NCI-H1436 (cell line): Measurements from ENCODE around the gene HS3ST3A1.

Experiments used
- DNase-seq: peaks from one replicate; lab custom pipeline; 2025; lab: John Stamatoyannopoulos, UW

The HS3ST3A1 gene

DNA sequence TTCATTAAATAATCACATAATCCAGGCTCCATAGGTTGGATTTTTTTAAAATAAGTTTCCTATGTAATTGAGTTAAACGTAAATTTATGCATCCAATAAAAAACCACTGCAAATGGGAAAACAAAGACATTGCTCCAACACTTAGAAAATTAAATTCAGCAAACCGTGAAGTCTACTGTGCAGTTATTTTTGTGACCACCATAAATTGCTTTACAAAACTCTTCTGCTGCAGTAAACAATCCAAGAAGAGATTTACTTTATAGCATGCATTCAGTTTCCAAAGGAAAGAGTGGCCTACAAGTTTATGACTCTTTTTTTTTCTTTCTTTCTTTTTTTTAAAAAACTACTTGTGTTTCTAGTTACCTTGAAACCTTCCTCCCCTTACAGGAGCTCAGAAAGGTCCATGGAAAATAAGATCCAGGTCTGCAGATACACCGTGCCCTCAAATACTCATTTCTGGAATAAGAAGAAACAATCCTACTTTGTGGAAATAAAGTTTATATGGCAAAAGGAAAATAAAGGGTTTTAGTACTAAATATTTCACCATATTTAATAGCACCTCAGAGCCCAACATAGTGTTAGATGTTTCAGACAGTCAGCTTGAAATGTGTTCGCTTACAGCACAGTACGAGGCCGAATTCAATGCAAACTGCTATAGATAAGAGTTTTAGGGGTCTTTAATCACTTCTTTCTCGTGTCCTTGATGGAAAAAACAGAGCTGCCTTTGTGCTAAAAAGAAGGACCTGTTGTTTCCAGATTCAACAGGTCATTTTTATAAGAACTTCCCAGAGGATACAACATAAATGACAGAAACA, 3.2 kb downstream of the HS3ST3A1 start:
- no peak for DNase-seq

DNA sequence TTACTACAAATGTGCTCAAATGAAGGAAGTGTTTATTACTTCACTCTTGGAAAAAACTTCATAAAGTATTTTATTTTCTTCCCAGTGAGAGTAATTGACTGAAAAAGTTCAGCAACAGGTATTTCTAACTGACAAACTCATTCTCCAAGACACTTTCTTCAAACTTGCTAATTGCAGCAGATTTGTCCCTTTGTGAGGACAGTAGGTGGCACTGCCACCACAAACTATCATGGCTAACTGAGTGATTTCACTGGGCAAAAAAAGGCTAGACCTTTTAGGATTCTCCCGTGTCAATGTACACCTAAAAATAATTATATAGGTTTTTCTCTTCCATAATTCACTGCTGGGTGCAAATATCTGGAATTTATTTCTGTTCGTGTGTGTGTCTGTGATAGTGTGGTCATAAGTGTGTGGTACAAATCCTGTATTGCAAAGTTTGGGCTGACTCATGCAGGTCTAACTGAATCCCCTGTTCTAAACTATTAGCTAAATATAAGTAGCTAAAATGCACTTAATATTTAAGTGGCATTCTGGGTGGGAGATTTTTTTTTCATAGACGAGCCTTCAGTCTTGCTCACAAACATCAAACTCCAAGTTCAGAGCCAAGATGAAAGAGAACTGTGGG, 3.9 kb downstream of the HS3ST3A1 start:
- DNase-seq = no peak

DNA sequence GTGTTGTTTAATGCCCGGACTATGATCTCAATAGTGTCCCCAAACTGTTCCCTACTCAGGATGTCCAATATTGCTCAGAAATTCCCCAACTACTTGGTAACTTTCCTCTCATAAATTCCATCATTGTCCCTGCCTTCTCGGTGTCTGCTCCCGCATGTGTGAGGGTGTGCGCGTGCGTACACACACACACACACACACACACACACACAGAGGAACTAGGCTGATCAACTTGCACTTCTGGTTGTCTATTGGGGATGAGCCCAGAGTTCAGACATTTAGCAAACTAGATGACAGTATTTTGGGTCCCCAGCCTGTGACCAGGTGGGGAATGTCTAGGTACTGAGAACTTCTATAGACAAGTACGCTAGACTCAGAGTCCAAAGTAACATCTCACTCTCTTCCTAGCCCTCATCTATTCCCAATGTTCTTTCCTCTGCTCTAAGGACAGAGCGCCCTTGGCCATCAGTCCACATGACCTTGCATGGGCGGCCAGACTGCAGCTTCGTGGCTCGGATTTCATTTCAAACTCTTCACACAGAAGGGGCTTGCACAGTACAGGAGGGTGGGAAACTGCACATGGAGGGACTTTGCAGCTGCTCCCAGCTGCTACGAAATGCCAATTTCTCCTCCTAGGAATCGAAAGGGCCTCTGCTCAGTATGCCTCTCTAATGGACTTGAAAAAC, 5.3 kb downstream of the HS3ST3A1 start:
- no peak for DNase-seq

DNA sequence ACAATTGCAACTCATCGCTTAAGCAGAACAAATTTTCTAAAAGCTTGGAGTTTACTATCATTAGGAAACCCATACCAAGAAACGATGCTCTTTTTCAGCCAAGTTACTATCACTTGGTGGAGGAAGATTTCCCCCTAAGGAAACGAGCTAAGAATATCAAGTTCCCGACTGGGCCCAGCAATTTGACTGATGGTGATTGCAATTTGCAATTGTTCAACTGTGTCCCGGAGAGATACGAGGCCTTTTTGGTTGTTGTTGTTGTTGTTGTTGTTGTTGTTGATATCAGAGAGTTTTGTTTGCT, 6.2 kb downstream of the HS3ST3A1 start:
- DNase-seq = no peak

DNA sequence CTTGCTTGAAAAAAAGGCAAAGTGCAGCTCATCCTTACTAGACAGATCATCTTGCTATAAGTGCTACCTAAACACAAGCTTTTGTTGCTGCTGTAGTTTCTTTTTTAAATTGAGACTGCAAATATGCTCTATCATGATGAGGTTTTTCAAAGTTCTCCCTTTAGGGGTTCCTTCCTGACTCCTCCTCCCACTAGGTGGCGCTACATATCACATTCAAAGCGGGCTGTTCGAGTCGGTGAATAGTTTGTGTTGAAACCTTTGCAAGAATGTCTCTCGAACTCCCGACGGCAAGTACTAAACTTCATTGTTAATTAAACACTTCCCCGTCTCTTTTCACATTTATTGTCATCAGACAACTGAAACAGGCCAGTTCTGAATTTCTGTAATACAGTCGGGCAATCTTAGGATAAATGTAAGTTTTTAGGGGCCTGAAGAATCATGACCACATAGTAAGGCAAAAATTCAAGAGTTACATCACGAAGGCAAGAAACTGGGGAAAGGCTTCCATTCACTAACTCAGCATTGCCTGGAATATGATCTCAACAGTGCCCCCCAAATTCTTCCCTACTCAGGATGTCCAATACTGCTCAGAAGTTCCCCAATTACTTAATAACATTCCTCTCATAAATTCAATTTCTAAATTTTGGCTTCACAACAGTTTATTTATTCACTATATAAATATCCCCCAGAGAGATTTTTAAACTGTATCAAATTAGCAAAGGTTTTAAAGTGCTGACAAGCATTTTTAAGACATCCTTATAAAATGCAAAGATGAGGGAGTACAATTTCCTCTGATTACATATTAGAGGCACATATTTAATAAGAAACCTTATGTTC, 6.7 kb downstream of the HS3ST3A1 start:
- peak; percentile 59 for DNase-seq

DNA sequence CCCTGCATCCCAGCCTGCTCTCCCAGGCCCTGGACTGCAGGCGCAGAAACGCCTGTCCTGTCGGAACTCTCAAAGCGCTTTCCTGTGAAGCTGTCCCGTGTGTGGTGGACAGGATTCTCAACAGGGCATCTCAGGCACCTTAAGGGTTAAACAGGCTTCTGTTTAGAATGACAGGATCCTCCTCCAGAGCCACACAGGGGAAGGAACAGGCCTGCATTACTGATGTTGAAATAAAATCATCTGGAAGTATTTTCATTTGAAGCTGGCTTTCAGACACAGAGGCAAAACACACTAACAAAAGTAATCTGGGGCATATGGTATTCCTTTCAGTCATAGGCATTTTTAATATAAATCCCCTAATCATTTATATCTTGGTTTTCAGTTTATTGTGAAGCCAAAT, 7.4 kb downstream of the HS3ST3A1 start:
- DNase-seq = no peak

DNA sequence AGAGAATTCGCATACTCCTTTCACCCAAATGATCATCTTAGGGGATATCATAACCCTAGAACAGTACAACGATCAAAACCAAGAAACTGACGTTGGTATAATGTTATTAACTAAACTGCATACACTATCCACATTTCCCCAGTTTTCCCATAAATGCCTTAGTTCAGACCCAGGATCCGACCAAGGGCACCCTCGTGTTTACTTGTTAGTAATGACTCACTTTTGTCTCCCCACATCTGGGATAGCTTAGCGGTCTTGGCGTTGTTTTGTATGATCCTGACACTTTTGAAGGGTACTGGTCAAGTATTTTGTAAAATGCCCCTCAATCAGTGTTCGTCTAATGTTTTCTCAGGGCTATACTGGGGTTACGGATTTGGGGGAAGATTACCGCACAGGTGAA, 8.0 kb downstream of the HS3ST3A1 start:
- no peak for DNase-seq

DNA sequence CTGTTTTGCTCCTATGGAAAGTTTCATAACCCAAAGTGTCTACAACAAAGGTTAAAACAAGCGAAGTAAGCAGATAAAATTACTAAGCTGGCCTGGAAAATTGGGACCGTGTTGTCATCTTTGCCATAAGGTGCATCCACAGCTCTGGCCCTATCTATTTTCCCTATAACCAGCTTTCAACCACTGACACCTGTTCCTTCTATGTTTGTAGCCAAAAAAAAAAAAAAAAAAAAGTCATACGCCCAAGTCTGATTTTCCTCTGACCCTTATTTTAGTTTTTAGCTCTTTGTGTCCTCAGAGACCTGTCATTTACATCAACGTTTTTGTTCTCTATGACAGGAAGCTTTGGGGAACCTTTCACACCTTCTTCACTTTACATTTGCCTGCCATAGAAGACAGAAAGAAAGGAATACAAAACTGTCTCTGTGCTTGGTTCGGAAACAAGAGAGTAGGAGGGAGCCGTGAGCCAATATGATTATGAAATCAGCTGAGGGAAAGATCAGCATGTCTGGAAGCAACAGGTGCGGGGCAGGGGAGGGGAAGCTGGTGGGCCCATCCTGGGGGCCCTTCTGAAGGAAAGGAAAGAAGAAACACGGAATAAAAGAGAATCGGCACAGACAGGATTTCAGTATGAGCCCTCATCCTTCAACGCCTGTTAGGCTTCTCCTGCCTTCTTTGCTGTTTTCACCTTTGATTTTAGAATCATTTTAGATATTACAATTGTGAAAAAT, 8.5 kb downstream of the HS3ST3A1 start:
- DNase-seq = no peak

DNA sequence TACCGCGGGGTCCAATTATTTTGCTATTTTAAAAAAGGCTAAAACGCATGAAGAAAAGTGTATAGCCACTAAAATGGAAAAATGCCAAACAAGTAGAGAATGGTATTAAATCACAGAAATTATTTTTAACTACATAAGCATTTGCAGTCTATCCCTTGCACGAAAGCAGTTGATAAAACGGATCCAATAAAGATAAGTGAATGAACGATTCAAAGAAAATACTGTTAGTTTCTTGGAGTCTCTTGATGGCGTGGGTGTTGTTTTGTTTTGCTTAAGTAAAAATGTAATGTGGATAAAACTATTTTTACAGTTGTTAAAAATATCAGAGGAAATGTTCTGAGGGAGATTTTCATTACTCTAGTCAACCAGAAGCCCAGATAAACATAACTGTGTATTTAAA, 9.3 kb downstream of the HS3ST3A1 start:
- DNase-seq = no peak

DNA sequence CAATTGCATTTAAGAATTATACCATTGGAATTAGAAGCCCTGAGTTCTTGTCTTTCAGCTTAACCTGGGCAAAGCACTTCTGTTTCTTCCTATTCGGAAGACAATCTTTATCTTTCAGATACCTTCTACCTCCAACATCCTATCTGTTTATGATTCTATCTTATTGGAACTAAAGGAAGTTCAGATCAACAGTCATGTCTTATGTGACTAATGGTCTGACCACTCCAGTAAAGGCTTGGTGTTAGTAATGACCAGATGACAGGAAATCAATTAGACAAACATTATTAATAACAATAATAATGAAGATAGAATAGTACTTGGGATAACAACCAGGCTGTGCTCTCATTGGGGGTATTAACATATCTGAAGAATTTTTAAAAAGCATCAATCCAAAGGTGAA, 11.3 kb downstream of the HS3ST3A1 start:
- no peak for DNase-seq

DNA sequence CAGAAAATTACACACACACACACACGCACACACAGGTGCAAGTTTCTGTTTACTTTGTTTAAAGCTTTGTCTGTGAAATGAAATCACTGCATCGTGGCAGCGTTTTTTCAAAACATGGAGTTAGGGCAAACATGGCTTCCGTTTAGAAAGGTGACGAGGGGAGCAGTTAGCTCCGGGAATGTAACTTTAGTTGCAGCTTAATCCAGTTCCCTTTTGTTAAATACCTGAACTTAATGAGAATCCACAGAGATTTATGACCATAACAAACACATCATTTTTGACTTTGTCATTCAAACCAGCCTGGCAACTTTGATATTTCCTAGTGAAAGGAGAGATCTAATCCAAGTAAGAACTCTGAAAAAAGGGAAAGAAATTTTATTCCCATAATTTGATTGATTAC, 12.1 kb downstream of the HS3ST3A1 start:
- DNase-seq = no peak

DNA sequence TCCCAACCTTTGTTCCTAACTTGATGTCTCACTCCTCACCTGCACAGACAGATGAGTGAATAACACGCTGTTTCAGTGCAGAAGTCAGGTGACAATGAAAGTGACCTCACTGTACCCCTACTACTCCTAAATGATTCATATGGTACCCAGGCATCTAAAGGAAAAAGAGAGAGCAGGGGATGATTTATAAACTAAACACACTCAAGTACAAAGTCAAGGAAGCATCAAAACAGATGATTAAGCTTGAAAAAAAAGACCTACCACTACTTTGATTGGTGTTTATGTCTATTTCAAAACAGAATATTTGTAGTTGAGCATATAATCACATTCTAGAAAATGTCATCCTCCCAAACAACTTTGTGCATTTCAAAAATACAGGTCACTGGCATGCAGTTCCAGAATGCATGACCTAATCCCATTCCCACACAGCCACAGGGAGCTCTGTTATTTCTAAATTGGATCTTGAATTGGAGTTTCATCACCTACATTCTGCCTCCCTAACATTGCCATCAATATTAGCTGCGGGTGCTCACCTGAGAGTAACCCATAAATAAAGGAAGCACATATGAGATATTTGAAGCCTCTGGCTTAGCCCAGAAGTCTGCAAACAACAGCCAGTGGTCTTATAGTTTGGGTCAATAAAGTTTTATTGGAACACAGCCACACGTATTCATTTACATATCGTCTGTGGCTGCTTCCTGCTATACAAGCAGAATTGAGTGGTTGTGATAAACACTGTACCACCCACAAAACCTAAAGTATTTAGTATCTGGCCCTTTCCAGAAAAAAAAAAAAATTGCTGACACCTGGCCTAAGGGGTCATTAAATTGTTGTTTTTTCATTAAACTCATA, 14.0 kb downstream of the HS3ST3A1 start:
- DNase-seq = no peak

DNA sequence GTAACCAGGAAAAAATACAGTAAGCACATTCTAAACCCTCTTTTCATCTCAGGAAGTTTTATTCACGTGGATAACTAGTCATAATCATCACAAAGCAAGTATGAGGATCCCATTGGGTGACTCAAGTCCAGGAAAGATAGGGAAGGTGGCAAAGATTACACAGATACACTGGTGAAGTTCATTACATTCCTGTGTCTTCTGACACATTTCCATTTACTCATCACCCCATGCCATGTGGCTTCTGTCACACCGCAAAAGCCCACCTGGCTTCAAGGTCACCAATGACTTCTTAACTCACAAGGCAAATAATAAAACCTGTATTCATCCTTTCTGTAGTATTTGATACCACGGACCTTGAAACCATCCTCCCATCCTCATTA, 17.0 kb downstream of the HS3ST3A1 start:
- no peak for DNase-seq

DNA sequence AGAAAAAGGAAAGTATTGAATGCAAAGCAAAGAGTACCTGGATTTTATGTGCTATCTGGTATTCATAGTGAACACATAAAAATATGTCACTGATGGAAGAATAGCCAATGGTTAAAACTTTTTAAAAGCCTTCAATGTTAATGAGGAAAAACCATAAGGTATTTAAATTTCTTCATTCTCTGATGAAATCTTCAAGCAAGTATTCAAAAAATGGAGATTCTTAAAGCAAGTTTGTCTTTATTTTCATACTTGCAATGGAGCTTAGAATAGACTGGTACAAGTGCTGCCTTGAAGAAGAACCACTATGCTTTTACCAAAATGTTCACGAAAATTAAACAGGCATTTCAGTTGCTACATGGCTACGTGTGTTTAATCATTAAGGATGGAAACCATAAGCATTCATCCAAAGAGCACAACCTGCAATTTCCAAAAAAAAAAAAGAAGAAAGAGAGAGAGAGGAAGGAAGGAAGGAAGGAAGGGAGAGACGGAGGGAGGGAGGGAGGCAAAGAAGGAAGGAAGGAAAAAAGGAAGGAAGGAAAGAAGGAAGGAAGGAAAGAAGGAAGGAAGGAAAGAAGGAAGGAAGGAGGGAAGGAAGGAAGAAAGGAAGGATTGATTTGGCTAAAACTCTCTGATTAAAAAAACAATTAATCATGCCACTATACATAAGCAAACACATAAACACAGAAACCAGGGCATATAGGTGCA, 17.6 kb downstream of the HS3ST3A1 start:
- no peak for DNase-seq

DNA sequence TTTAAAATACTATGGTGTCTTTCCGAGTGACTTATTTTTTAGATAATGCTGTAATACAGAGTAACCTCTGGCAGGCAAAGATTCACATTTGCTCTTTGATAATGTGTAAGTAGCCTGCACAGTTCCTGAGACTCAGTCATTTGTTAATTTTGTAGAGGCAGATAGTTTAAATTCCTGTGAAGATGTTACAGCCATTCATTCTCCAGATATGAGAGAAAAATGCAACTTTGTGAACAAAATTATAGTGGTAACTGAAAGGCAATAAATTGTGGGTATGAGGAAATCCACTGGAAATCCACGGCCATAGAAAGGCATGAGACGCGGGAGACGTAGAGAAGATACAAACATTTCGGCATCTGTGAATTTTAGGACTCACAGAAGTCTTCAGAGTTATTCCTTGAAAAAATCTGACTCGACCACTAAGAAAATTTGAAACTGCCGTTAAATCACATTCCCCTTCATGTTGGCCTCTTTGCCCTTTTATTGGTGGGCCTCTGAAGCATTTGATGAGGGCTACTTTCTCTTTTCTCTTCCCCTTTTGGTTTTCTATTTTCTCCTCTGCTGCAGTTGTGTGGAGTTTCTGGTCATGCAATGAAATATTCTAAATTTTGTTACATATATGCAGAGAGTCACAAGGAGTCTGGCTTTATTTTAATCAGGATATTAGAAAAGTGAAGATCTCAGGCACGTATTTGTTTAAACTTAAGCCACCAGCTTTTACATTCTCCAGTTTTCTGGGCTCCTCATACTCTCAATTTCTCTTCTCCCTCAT, 18.8 kb downstream of the HS3ST3A1 start:
- no peak for DNase-seq

DNA sequence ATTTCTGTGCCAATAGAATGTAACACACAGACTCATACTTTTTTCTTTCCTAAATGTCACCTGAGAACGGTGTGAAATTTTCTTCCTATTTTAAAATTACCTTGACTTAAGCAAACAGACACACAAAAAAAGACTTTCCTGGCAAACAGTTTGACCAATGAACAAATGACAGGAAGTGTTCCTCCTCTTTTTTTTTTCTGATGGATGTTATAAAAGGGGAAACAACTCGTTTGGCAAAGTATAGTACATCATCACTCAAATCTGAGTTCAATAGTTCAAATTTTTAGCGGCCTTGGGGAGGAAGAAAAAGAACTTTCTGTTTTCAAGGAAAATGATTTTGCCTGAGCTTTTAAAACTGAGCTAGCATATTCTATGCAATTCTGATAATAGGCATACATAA, 19.8 kb downstream of the HS3ST3A1 start:
- no peak for DNase-seq

DNA sequence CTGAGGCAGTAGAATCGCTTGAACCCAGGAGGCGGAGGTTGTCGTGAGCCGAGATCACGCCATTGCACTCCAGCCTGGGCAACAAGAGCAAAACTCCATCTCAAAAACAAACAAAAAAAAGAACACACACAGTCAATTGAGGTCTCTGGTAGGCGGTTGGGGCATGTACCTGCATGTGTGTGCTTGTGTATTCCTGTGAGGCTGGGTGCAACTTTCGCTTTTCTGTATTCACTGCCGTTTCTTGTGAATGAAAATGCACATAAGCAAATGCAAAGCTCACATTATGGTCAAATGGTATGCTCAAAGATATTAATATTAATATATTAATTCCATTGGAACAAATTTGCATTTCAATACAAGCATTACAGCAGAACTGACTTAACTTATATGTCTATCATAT, 20.9 kb downstream of the HS3ST3A1 start:
- no peak for DNase-seq

DNA sequence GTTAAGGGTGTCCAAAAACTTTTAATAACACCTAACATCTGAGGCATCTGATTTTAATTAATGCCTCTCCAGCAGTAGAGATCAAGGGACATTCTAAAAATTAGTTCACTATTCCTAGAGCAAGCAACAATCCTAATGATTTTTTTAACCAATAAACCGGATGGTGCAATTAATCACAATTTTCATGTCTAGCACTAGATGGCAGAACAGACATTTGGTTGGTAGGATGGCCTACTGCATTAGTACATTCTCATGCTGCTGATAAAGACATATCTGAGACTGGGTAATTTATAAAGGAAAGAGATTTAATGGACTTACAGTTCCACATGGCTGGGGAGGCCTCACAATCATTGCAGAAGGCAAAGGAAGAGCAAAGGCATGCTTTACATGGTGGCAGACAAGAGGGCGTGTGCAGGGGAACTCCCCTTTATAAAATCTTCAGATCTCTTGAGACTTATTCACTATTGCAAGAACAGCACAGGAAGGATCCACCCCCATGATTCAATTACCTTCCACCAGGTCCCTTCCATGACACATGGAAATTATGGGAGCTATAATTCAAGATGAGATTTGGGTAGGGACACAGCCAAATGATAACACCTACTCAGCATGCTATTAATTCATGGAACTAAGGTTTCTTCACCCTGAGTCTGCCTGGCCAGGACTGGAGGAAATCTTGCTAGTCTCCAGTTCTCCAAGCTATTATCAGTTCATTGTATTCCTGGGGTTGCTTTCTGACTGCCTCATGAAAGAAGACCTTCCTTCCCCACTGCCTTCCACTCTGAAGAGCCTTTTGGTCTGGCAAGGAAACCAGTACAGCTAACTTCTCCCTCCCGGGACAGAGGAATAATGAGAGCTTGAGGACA, 24.8 kb downstream of the HS3ST3A1 start:
- DNase-seq = no peak
